ENCODE data around the gene KLK2.
A peak's percentile ranks its signal among the peaks of the same experiment; 100 is the strongest.

KLK2 gene

GRCh38 chr19:50851620-50852019 is 21.6 kb upstream of the KLK2 start:
- no peak for DNase-seq

DNA sequence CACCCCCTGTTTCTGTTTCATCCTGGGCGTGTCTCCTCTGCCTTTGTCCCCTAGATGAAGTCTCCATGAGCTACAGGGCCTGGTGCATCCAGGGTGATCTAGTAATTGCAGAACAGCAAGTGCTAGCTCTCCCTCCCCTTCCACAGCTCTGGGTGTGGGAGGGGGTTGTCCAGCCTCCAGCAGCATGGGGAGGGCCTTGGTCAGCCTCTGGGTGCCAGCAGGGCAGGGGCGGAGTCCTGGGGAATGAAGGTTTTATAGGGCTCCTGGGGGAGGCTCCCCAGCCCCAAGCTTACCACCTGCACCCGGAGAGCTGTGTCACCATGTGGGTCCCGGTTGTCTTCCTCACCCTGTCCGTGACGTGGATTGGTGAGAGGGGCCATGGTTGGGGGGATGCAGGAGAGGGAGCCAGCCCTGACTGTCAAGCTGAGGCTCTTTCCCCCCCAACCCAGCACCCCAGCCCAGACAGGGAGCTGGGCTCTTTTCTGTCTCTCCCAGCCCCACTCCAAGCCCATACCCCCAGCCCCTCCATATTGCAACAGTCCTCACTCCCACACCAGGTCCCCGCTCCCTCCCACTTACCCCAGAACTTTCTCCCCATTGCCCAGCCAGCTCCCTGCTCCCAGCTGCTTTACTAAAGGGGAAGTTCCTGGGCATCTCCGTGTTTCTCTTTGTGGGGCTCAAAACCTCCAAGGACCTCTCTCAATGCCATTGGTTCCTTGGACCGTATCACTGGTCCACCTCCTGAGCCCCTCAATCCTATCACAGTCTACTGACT is 18.4 kb upstream of the KLK2 start, which contains the start of gene KLK3:
KLK3 (plus strand) TSS at position 280 of the 775 bp plus-strand sequence; CDS start at position 321, 41 bp downstream.
- DNase-seq, result no peak

GRCh38 chr19:50857366-50857765 is 15.9 kb upstream of the KLK2 start:
- no peak for DNase-seq

GRCh38 chr19:50858886-50859285 is 14.4 kb upstream of the KLK2 start:
- peak; percentile 47 for DNase-seq

- DNase-seq, result no peak
Observed at GRCh38 chr19:50859849-50860248, 13.4 kb upstream of the KLK2 start.

DNA sequence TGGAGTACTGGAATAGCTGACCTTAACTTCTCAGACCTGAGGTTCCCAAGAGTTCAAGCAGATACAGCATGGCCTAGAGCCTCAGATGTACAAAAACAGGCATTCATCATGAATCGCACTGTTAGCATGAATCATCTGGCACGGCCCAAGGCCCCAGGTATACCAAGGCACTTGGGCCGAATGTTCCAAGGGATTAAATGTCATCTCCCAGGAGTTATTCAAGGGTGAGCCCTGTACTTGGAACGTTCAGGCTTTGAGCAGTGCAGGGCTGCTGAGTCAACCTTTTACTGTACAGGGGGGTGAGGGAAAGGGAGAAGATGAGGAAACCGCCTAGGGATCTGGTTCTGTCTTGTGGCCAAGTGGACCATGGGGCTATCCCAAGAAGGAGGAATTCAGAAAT is 12.2 kb upstream of the KLK2 start:
- no peak for DNase-seq

DNA sequence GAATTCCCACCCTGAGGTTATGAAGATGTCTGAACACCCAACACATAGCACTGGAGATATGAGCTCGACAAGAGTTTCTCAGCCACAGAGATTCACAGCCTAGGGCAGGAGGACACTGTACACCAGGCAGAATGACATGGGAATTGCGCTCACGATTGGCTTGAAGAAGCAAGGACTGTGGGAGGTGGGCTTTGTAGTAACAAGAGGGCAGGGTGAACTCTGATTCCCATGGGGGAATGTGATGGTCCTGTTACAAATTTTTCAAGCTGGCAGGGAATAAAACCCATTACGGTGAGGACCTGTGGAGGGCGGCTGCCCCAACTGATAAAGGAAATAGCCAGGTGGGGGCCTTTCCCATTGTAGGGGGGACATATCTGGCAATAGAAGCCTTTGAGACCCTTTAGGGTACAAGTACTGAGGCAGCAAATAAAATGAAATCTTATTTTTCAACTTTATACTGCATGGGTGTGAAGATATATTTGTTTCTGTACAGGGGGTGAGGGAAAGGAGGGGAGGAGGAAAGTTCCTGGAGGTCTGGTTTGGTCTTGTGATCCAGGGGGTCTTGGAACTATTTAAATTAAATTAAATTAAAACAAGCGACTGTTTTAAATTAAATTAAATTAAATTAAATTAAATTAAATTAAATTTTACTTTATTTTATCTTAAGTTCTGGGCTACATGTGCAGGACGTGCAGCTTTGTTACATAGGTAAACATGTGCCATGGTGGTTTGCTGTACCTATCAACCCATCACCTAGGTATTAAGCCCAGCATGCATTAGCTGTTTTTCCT is 11.5 kb upstream of the KLK2 start:
- no peak for DNase-seq

- no peak for DNase-seq
Observed at GRCh38 chr19:50869479-50869878, 3.8 kb upstream of the KLK2 start.

GRCh38 chr19:50870417-50871089 is 2.7 kb upstream of the KLK2 start:
- DNase-seq, result no peak

DNA sequence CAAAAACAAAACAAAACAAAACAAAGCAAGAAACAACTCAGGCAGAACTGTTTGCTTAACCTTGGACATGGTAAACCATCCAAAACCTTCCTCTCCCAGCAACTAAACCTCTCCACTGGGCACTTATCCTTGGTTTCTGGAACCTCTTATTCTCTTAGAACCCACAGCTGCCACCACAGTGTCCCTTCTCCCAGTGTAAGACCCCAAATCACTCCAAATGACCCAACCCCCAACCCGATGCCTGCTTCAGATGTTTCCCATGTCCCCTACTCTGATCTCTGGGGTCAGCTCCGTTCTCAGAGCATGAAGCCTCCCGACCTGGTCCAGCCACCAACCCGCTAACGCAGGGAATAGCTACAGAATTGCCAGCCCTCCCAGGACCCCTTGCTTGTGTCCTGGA is 972 bp downstream of the KLK2 start:
- DNase-seq, result no peak

DNA sequence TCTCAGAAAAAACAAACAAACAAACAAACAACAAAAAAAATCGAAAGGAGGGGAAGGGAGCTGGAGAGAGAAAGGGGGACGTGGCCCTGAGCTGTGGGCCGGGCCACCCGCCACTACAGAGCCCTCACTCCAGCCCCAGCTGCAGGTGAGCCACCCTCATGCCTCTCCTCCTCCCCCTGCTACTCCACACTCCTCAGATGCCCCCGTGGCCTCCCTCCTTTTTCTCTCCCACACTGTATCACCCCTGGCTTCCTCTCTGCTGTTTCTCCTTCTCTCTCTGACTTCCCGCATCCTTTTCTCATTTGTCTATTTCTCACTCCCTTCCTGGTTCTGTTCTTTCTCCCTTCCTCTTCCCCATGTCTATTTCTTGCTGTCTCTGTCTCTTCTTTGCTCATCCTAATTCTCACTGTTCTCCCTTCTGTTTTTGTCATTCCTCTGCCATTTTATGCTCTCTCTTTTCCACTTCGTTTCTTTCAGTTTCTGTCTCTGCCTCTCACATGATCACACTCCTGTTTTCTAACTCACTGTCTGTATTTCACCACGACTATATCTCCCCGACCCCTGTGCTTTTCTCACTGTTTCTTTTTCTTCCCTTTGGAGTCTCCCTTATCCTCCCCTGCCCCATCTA is 2.7 kb downstream of the KLK2 start:
- no peak for DNase-seq

GRCh38 chr19:50876456-50876855 is 3.2 kb downstream of the KLK2 start:
- DNase-seq, result no peak

DNA sequence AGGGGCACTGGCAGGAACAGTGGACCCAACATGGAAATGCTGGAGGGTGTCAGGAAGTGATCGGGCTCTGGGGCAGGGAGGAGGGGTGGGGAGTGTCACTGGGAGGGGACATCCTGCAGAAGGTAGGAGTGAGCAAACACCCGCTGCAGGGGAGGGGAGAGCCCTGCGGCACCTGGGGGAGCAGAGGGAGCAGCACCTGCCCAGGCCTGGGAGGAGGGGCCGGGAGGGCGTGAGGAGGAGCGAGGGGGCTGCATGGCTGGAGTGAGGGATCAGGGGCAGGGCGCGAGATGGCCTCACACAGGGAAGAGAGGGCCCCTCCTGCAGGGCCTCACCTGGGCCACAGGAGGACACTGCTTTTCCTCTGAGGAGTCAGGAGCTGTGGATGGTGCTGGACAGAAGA is 4.1 kb downstream of the KLK2 start:
- no peak for DNase-seq

DNA sequence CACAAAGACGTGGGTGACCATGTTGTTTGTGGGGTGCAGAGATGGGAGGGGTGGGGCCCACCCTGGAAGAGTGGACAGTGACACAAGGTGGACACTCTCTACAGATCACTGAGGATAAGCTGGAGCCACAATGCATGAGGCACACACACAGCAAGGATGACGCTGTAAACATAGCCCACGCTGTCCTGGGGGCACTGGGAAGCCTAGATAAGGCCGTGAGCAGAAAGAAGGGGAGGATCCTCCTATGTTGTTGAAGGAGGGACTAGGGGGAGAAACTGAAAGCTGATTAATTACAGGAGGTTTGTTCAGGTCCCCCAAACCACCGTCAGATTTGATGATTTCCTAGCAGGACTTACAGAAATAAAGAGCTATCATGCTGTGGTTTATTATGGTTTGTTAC is 5.6 kb downstream of the KLK2 start:
- no peak for DNase-seq

DNA sequence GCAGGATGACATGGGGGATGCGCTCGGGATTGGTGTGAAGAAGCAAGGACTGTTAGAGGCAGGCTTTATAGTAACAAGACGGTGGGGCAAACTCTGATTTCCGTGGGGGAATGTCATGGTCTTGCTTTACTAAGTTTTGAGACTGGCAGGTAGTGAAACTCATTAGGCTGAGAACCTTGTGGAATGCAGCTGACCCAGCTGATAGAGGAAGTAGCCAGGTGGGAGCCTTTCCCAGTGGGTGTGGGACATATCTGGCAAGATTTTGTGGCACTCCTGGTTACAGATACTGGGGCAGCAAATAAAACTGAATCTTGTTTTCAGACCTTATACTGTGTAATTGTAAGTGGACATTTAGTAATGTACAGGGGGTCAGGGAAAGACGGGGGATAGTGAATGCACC is 7.0 kb downstream of the KLK2 start:
- no peak for DNase-seq

GRCh38 chr19:50882188-50882587 is 8.9 kb downstream of the KLK2 start:
- DNase-seq, result no peak

- no peak for DNase-seq
Observed at GRCh38 chr19:50889638-50890037, 16.4 kb downstream of the KLK2 start.

DNA sequence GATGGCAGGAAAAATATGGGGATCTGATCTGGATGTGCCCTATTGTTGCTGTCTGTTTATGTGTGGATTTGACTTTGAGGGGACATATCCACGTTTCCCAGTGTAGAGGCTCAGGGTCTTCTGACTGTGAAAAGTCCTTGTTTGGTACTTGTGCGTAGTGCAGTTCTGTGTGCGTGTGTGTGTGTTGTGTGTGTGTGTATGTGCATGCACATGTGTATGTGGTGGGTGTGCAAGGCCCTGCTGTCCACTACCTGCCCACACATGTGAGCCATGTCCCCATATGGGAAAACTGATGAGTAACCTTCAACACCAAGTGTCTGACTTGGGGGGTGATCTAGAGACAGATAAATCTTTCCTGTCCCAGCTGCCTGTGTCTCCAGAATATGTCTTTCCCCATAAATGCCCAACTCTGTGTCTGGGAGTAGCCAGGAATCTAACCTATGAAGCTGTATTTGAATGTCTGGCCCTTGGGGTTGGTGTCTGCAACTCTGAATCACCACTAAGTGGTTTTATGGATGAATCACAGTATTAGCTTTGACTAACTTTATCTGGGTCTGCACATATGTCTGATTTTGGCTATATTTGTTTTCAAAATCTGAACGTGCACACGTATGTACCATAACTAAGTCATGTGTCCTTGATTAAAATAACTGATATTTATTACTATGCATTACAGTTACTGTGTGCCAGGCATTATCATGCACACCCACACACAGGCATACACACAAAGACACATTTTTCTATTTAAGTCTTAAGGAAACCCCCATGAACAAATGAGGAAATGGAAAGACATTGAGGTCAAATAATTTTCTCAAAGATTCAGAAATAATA is 17.4 kb downstream of the KLK2 start:
- DNase-seq, result no peak

- no peak for DNase-seq
Observed at GRCh38 chr19:50891253-50891625, 18.0 kb downstream of the KLK2 start.

DNA sequence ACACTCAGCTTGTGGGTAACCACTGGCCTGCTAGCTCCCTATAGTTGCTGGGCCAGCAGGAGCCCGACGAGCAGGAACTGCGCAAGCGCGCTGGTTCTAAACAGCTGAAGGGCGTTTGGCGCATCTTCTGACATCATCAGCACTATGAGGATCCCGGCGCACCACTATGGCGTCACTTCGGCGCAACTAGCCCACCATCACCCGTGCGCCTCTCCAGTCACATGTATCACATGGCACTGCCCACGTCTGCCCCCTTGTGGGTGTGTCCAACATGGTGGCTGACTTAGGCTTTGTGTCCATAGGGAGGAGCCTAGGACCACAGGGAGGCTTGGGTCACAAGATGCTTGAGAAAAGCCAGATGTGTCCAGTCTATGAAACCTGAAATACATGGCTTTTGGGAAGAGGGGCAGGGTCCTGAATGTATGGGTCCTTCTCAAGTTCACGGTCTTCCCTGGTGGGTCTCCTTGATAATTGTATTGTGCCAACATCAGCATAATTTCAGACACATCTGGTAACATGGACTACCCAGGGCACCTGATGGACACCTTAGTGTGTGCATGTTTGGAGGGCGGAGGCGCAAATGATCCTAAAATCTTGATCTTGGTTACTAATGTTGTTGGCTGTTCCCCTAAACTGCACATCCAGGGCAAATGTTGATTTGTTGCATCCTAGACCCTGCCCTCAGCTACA is 20.0 kb downstream of the KLK2 start:
- no peak for DNase-seq

GRCh38 chr19:50894478-50895356 is 21.5 kb downstream of the KLK2 start:
- DNase-seq, result no peak
